ENCODE measurements around the gene CACNG6.

Gene CACNG6

DNA sequence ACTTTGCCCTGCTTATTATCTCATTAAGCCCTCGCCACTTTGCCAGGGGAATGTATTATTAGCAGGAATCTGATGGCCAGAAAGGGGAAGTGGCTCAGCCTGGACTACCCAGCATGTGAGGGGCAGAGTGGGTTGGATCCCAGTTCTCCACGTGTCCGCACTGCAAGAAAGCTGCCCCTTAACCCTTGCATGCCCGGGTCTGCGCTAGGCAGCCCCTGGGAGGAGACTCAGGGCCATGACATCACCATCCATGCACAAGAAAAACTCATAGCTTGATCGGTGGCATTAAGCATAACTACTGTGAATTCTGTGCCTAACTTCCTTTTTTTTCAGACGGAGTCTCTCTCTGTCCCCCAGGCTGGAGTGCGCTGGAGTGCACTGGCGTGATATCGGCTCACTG, 19.8 kb upstream of the CACNG6 start:
- DNase-seq: peak; percentile 75 to 81

DNA sequence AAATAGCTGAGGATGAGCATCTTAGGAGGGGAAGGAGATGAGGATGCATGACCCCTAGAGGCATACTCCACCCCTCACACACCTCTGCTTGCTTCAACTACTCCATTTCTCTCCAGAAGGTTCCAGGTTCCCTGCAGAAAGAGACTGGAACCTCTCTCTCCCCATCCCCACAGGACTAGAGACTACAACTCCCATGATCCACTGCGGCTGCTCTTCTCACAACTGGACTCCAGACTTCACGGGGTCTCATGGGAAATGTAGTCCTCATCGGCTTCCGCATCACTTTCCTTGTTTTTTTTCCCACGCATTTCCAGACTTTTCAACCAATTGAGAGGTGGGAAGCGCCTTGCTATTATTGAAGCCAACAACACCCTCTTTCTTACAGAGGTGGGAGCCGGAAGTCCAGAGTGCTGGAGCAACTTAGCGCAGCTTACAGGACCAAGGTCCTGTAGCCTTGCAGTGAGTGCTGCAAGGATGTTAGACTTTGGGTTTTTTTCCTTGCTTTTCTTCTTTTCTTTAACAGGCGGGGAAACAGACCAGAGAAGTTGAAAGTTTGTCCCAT, 13.9 kb upstream of the CACNG6 start:
- peak; percentile 82 to 90 for DNase-seq

DNA sequence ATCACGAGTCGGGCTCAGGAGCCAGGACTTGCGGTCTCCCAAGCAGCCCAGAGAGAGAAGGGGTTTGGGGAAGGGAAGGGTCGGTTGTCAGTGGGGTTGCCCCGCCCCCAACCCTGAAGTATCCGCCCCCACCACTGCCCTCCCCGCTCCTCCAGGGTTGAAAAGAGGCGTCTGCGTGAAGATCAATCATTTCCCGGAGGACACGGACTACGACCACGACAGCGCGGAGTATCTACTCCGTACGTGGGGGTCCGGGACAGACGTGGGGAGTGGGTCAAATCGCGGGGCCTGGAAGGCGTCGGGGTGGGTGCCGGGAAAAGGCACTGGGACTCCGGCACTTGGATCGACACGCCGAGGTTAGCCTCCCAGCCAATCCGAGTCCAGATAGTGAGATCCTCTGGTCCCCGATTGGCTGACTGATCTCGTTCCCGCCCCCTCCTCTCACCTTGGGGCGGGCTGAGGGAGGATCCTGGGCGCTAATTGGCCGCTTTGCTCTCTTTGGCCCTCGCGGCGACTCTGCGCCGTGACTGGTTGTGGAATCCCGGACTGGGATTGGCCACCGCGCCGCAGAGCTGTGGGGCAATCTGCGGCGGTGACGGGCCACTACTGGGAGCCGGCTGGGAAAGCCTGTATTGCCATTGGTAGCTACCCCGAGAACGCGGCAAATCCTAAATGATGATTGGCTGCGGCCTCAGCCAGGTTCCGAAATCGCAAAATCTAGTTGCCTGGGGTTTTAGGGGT, 13.3 kb upstream of the CACNG6 start:
- no peak for DNase-seq

DNA sequence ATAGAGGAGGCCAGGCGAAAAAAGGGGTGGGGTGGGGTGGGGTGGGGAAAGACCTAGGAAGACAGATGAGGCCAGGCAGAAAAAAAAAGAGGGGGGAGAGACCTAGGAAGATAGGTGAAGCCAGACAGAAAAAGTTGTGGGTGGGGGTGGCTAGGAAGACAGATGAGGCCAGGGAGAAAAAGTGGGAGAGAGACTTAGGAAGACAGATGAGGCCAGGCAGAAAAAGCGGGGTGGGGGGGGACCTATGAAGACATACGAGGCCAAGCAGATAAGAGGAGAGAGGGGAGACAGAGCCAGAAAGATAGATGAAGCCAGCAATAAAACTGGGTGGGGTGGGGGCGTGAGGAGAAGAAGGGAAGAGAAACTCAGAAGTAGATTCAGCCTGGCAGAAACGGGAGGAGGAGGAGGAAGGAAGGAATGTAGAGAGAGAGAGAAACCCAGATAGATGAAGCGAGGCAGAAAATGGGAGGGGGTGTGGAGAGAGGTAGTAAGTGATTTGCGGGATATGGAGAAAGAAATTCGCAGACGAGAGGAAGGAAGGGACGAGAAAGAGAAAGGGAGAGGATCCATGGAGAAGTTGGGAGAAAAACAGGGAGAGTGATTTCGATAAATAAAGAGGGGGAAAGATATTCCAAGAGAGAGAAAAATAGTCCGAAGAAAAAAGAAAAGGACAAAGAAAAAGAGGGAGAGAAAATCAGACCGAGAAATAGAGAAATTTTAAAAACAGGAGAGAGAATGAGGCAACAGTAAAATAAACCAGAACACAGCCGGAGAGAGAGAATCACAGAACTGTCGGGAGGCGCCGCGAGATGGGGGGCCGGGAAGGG, 12.2 kb upstream of the CACNG6 start:
- no peak for DNase-seq

DNA sequence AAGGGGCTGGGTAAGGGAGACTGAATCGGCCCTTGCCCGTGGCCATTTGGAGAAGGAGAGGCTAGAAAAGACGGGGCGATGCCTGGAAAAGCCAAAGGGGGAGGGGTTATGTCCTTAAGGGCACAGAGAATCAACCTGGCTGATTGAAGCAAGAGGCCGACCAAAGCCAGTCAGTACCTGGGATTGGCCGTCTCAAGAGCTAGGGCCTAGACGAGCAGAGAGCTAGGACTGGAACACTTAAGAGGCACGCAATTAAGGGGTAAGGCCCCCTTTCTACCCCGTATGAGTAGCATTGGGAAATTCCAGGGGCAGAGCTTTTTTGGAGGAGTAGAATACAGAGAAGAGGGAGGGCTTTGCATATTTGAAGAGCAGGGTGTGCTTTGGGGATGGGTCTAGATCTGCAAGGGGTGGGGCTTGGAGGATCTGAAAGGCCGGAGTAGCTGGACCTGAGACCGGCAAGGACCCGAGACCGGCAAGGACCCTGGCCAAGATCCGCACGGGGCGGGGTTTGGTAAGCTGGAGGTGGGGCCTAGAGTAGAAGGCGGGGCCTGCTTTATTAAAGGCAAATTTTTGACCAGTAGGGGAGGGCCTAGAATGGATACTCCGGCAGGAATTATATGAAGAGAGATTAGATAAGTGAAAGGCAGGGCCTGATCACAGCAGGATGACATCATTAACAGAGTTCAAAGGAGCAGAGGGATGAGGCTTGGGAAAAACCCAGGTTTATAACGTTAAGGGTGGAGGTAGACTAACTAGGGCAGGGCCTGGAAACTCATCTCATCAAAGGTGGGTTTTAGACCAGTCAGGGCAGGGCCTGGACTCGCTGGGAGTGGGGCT, 10.7 kb upstream of the CACNG6 start:
- no peak for DNase-seq

DNA sequence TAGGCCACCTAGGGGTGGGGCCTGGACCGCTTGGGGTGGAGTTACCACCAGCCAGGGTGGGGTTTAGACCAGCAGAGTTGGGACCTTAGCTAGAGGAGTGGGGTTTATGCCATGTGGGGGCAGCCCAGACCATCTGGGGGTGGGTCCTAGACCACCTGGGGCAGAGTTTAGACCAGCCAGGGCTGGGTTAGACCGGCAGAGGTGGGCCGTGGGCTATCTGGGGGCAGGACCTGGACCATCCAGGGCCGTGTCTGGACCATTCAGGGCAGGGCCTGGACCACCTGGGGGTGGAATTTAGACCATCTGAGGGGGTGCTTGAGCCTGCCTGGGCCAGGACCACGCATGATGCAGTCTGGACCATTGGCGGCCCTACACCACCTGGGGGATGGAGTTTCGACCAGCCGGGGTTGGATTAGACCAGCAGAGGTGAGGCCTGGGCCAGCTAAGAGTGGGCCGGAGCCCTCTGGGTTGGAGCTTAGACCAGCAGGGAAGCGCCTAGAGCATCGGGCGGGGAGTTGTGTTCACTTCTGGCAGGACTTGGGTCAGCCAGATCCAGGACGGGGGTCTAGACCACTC, 10.0 kb upstream of the CACNG6 start:
- no peak for DNase-seq

DNA sequence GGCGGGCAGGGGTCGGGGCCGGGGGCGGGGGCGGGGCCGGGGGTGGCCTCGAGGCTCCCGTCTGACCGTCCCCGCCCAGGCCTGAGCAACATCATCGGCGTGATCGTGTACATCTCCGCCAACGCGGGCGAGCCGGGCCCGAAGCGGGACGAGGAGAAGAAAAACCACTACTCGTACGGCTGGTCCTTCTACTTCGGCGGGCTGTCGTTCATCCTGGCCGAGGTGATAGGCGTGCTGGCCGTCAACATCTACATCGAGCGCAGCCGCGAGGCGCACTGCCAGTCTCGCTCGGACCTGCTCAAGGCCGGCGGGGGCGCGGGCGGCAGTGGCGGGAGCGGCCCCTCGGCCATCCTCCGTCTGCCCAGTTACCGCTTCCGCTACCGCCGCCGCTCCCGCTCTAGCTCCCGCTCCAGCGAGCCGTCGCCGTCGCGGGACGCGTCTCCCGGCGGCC, 9.4 kb upstream of the CACNG6 start:
- DNase-seq: no peak

DNA sequence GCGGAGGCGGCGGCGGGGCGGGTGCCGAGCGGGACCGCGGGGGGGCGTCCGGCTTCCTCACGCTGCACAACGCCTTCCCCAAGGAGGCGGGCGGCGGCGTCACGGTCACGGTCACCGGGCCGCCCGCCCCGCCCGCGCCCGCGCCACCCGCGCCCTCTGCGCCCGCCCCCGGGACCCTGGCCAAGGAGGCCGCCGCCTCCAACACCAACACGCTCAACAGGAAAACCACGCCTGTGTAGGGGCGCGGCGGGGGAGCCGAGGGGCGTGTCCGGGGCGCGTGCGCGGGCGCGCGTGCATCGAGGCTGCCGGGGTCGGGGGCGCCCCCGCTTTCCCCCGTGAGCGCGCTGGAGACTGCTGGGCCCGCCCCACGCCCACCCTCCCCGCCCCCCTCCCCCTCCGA, 8.8 kb upstream of the CACNG6 start:
- DNase-seq: no peak

DNA sequence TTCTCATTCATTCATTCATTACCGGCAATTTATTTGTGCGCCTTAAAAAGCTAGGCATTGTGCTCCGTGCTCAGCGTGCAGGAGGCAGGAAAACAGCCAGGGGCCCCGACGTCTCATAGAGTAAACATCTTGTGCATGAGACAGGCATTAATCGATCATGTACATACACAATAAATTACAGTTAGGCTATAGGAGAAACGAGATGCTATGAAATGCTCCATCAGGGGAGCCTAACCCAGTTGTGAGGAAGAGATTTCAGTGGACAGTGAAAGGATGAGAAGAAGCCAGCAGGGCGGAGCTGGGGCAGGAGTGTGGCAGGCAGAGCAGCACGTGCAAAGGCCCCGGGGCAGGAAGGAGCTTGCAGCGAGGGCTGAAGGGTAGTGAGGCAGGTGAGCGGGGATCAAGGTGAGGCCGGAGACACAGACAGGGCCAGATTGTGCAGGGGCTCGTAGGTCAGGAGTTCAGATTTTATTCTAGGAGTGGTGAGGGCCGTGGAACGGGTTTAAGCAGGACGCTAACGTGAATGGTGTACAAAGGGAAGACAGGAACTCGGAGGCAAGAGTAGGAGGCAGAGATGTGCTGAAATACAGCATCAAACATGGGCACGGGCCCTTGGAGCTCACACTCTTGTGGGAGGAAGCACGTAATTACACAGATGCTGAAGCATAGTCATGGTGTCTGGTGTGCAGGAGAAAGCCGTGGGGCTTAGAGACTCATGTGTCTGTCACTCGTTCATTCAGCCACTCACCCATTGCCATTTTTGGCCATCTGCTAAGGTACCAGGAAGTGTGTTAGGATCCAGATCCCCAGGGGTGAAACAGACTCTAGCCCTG, 7.8 kb upstream of the CACNG6 start:
- no peak for DNase-seq

DNA sequence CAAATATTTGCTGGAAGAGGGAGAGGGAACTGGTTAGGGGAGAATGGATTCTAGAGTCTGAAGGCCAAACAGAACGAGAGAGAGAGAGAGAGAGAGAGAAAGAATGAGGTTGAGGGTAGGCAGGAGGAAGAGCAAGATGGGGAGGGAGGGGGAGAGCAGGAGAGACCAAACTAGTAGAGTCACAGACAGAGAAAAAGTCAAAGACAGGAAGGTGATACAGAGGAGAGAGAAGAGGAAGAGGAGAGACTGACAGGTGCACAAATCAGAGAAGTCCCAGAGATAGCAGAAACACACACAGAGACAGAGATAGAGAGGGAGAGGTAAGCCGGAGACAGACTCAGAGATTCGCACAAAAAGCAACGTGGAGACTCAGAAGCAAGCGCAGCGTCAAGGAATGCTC, 5.6 kb upstream of the CACNG6 start:
- DNase-seq: no peak

DNA sequence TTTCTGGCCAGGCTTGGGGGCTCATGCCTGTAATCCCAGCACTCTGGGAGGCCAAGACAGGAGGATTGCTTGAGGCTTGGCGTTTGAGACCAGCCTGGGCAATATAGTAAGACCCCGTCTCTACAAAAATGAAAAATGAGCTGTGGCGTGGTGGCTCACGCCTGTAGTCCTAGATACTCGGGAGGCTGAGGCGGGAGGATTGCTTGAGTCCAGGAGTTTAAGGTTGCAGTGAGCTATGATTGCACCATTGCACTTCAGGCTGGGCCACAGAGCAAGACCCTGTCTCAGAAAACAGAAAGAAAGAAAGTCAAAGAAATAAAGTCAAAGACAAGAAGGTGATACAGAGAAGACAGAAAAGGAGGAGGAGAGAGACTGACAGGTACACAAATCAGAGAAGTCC, 2.5 kb upstream of the CACNG6 start:
- no peak for DNase-seq

DNA sequence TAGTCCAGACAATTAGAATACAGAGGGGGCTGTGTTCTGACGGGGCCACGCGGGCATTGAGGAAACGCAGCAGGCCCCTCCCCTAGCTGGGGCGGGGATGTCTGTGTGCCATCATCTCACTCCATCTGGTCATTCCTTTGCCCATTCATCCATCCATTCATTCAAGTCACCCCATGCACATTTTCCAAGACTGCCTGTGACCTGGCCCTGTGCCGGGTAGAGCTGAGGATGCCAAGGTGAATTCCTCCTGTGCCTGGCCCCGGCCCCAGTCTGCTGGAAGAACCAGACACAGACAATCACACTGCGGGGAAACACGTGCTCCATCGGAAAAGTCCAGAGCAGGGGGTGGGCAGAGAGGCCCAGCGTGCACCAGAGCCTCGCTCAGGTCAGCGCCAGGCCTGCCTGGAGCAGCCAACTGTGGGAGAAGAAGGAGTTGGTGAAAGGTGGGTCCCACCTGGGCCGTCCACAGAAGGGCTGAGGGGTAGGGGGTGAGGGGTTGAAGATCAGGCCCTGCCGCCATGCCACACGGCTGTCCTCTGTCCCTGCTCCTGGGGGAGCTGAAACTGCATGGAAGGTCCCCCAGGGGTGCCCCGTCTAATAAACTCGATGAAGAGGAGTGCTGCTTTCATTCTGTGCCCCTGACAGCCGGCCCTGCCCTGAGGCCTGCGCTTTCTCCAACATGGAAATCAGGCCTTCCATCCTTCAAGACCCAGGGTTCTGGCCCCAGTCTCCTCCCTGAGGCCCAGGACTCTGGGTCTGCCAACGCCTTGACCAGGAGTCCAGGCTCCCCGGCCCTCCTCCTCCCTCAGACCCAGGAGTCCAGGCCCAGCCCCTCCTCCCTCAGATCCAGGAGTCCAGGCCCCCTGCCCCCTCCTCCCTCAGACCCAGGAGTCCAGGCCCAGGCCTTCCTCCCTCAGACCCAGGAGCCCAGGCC, 1.6 kb upstream of the CACNG6 start:
- DNase-seq: no peak

DNA sequence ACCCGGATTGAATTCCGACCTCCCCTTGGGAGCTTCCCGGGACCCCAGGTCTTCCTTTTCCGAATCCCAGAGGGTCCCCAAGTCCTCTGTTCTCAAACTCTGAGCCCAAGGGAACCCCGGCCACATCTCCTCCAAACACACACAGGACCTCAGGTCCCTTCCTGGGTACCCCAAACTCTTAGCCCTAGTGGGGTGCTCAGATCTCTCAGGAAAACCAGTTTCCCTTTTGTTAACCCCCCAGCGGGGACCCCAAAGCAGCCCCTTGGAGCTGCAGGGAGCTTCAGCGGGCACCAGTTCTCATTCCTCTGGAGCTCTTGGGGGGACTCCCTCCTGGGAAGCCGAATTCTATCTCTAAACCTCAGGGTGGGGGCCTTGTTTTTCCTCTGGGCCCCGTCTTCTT, 774 bp downstream of the CACNG6 start:
- DNase-seq: no peak

DNA sequence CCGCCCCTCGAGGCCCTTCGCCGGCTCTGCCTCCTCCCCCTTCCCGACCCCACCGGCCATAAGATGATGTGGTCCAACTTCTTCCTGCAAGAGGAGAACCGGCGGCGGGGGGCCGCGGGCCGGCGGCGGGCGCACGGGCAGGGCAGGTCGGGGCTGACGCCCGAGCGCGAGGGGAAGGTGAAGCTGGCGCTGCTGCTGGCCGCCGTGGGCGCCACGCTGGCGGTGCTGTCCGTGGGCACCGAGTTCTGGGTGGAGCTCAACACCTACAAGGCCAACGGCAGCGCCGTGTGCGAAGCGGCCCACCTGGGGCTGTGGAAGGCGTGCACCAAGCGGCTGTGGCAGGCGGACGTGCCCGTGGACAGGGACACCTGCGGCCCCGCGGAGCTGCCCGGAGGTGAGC, 1.4 kb downstream of the CACNG6 start:
- DNase-seq: no peak

DNA sequence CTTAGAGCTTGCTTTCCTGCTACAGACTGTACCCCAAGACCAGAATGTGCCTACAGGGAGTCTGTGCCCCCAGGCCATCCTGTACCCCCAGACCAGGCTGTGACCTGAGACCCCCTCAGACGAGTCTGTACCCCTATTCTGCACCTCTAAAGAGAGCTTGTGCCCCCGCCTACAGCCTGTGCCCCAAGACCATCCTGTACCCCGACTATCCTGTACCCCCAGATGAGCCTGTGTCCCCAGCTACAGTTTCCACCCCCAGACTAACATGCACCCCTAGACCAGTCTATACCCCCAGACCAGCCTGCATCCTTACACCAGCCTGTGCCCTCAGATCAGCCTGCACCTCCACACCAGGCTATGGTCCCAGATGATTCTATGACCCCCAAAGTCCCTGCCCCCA, 2.0 kb downstream of the CACNG6 start:
- no peak for DNase-seq

DNA sequence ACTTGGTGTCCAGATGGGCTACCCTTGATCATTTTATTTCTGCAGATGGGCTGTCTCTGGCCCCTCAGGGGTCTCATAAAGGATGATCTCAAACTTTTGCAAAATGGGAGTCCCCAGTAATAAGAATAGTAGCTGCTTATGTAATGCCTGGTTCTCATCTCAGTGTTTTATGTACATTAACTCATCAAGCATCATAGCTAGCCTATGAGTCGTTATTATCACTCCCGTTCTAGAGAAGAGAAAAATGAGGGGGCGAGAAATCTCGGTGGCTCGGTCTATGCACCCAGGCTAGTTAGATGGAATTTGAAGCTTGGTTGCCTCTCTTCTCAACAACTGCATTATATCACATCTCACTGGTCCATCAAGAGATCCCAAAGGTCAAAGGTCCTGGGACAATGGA, 3.4 kb downstream of the CACNG6 start:
- DNase-seq: no peak

DNA sequence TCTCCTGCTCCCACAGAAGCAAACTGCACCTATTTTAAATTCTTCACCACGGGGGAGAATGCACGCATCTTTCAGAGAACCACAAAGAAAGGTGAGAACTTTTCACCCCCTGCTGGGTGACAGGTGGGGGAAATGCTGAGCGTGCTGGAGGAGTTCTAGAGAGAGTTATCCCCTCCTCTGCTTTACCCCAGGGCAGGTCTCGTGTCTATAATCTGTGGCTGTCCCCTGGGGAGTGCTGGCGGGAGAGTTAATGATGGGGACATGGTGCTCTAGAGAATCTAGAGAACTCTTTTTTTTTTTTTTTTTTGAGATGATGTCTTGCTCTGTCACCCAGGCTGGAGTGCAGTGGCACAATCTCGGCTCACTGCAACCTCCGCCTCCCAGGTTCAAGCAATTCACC, 6.8 kb downstream of the CACNG6 start:
- DNase-seq: no peak

DNA sequence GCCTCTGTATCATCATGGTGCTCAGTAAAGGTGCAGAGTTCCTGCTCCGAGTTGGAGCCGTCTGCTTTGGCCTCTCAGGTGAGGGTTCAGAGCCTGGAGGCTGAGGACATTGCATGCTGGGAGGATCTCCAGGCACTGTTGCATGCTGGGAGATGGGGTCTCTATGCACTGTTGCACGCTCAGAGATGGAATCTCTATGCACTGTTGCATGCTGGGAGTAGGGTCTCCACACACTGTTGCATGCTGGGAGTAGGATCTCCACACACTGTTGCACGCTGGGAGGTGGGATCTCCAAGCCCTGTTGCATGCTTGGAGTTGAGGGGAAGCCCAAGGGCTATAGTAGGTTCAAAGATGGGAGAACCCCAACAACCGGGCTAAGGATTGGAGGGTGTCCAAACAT, 8.3 kb downstream of the CACNG6 start:
- no peak for DNase-seq

DNA sequence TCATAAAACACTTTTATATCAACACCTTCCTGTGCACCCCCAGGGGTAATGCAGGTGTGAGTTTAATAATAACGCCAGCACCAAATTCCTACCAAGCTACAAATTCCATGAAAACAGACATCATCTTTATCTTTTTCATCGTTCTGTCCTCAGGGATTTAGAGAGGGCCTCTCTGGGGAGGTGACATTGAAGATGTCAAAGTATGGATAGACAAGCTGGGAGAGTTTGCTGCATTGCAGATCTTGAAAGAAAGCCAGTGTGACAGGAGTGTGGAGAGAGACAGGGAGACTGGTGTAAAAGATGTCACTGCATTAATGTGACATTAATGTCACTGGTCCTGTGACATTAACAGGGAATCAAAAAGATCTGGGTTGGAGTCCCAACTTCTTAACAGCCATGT, 10.1 kb downstream of the CACNG6 start:
- no peak for DNase-seq

DNA sequence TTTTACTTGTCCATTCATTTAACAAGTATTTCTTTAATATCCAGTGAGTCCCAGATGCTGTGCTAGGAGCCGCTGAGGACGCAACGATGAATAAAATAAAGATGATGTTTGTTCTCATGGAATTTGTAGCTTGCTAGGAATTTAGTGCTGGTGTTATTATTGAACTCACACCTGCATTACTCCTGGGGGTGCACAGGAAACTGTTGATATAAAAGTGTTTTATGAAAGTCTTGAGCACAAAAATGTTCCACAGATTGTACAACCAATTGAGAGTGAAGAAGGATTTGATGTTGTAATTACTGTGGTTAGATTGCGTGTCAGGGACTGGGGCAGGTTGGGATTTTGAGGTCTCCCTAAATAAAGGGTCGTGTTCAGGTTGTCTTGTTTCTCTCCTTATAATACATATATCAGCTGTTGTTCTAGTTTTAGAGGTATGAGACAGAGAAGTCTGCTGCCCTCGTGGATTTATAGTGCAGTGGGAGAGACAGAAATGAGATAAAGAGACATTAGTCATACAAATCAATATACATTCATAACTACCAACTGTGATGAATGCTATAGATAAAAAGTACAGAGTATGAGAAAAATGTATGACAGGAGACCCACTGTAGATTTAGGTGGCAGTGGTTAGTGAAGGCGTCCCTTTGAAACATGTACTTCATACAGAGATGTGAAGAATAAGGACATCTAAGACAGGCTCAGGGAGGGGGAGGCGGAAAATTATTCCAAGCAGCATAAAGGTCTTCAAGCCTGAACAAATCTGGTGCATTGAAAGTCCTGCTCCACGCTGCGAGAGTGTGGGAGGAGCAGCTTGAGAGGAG, 11.3 kb downstream of the CACNG6 start:
- no peak for DNase-seq

All from Kasumi-1 (cell line).